Measurements from ENCODE around the gene RSPRY1.

Gene RSPRY1

DNA sequence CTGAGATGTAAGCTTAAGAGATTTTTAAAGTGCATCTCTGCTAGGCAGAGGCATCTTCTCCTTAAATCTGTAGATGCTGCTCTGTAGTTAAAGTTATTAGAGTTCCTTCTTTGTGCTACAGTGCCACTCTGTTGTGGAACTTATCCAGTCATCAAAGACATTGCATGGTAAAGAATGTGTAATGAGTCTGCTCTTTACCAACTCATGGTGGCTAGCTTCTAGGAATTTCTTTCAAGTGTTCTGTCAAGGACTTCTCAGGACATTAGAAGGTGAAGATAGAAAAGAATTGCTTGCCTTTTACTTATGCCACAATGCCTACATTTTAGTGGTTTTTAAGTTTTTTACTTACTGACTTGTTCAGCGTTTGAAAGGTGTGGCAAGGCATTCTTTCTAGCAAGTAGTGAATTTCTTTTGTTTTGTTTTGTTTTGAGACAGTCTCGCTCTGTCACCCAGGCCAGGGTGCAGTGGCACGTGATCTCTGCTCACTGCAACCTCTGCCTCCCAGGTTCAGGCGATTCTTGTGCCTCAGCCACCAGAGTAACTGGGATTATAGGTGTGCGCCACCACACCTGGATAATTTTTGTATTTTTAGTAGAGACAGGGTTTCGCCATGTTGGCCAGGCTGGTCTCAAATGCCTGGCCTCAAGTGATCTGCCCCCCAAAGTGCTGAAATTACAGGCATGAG is 38.7 kb downstream of the RSPRY1 start:
- DNase-seq (ENCODE audit: low read depth), result no peak

- no peak for DNase-seq (ENCODE audit: low read depth)
Measured at GRCh38 chr16:57225978-57226377, 39.8 kb downstream of the RSPRY1 start.

GRCh38 chr16:57226701-57227621 is 40.8 kb downstream of the RSPRY1 start:
- peak; percentile 42 for DNase-seq (ENCODE audit: low read depth)

GRCh38 chr16:57229079-57229478 is 43.0 kb downstream of the RSPRY1 start:
- DNase-seq (ENCODE audit: low read depth), result no peak

- no peak for DNase-seq (ENCODE audit: low read depth)
Measured at GRCh38 chr16:57231821-57232350, 45.8 kb downstream of the RSPRY1 start.

GRCh38 chr16:57233944-57234706 is 48.0 kb downstream of the RSPRY1 start:
- DNase-seq (ENCODE audit: low read depth), result no peak

- no peak for DNase-seq (ENCODE audit: low read depth)
Measured at GRCh38 chr16:57234707-57235092, 48.6 kb downstream of the RSPRY1 start.

DNA sequence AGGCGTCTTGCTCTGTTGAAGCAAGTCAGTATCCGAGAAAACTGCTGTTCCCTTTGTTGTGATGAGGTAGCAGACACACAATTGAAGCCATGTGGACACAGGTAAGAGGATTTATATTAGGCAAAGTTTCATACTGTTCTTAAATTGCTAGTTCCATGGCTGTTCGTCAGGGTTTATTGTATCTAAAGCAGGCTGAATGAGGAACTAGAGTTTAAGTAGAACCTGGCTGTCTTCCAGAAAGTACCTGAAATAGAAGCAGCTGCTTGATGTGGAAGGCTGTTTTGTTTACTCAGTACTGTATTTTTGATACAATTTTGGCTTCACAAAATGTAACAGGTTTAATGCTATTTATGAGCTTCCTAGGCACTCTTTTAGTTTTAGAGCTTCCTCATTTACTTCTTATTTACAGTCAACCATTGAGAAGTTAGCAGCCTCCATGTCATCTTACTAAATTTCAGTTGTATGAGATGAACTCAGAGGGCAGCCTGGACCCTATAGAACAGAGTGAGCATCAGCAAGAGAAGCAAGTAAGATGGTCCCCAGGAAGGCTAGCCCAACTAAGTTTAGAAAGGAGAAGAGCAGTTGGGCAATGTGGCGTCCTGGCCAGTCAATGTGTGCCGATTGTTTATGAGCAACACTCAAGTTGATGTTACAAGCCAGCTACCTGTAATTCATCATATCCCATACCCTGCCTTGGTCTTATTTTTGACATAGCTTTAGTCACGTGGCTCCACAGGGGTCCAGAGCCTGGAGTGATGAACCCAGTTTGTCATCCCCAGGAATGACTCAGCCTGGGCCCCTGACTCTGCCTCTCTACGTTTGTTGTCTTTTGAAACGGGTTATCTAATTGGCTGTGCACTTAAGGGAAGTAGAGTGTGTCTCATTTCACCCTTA is 49.2 kb downstream of the RSPRY1 start:
- no peak for DNase-seq (ENCODE audit: low read depth)

GRCh38 chr16:57236022-57236350 is 49.9 kb downstream of the RSPRY1 start:
- no peak for DNase-seq (ENCODE audit: low read depth)

GRCh38 chr16:57238682-57239081 is 52.6 kb downstream of the RSPRY1 start:
- DNase-seq (ENCODE audit: low read depth), result no peak

DNA sequence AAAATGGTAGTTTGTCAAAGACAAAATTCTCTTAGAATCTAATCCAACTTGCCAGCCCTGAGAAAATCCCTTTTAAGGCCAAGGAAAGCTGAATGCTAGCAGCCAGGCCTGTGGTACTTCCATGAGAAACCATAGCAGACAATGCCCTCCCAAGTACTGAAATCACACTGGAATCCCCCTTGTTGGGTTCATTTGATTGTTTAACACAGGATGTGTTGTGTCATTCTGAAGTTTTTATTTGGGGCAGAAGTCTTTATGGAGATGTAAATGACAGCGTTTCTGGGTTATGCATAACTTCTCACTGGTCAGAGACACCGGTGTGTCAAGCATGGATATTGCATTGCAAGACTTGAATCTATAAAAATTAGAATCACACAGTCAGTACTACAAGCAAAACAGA is 53.0 kb downstream of the RSPRY1 start:
- DNase-seq (ENCODE audit: low read depth), result no peak

GRCh38 chr16:57240851-57241250 is 54.7 kb downstream of the RSPRY1 start:
- DNase-seq (ENCODE audit: low read depth), result no peak

DNA sequence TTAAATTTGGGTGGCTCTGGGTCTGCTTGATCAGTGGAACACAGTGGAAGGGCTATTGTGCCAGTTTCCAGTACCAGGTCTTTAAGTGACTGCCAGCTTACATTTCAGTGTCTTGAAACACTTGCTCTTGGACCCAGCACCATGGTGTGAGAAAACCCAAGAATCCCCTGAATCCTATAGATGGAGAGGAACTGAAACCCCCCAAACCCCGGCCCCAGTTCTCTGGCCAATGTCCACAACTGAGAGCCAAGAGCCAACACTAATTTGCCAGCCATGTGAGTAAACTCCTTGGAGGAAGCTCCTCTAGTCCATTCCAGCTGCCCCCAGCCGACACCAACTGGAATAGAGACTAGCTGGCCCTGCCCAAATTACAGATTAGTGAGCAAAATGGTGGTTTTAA is 56.5 kb downstream of the RSPRY1 start:
- DNase-seq (ENCODE audit: low read depth), result no peak

DNA sequence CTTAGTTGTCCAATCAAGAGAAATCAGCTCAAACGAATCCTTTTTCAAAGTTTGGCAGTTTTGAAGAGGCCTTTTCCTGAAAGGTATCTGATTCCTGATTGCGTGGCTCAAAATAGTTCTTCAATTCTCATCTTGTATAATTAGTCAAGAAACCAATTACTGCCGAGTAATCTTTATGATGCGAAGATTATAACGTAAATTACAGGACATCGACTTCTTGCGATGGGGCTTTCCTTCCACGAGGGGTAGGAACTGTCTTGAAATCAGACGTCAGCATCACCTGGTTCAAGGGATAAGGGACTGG is 58.3 kb downstream of the RSPRY1 start:
- no peak for DNase-seq (ENCODE audit: low read depth)

DNA sequence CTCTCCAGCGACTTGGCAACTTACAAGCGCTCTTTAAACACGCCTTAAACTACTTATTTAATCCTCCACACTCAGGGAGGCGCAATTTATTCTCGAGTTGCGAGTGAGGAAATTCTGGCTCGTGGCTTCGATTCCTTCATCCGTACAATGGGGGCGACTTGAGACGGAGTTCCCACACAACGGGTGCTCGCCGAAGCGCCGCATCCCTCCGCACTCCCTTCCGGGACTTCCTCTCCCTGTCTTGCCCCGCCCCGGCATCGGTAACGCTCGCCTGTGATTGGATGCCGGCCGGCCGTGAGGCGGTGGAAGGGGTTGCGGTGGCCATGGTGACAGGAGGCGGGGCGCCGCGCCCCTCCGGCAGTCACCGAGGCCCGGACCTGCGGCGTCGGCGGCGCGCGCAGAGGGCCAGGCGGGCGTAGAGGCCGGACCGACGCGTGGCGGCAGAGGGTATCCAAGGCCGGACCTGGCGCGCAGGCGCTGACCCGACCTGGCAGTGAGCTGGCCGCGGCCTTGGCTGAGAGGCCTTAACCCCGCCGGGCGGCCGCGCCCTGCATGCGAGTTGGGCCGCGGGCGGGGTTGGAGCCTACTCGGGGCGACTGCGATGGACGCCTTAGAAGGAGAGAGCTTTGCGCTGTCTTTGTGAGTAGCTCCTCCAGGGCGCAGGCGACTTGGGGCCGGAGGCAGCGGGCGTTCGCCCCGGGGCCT is 58.8 kb downstream of the RSPRY1 start, which contains the start of gene ARL2BP:
ARL2BP (plus strand) TSS at position 493 of the 705 bp plus-strand sequence; CDS start at position 602, 109 bp downstream.
- DNase-seq (ENCODE audit: low read depth), result peak; percentile 96

GRCh38 chr16:57245472-57246113 is 59.5 kb downstream of the RSPRY1 start:
- DNase-seq (ENCODE audit: low read depth), result no peak

- no peak for DNase-seq (ENCODE audit: low read depth)
Measured at GRCh38 chr16:57251352-57251751, 65.2 kb downstream of the RSPRY1 start.

- DNase-seq (ENCODE audit: low read depth), result no peak
Measured at GRCh38 chr16:57252148-57252721, 66.1 kb downstream of the RSPRY1 start.

GRCh38 chr16:57253466-57253865 is 67.3 kb downstream of the RSPRY1 start:
- no peak for DNase-seq (ENCODE audit: low read depth)
